GM23338 (cell line): Measurements from ENCODE around the gene AKIRIN2.
"Not testable (repeated sequence)": the region's sequence is repeated elsewhere in the genome, so short reads cannot be mapped to it uniquely, and the experiment has no call there.

Source experiments
- CREB1 ChIP-seq: fragments of 250-450 bp; sonication (Bioruptor Pico); IDR thresholded peaks from 2 replicates; pipeline ENCODE4 v1.5.0; 2020; ENCODE audit warnings: low read depth, mild to moderate bottlenecking, moderate library complexity
- ETS1 ChIP-seq: IDR thresholded peaks from 2 replicates; pipeline ENCODE4 v1.6.1; 2016; ENCODE audit warnings: antibody characterized with exemption
- EZH2 ChIP-seq: fragments of 200-600 bp; sonication (generic); IDR thresholded peaks from one replicate; pipeline ENCODE4 v1.8.0; 2017; ENCODE audit warnings: antibody characterized with exemption, mild to moderate bottlenecking, low read depth; ENCODE audit not compliant: unreplicated experiment
- EZH2phosphoT487 ChIP-seq: fragments of 200-600 bp; sonication (generic); IDR thresholded peaks from one replicate; pipeline ENCODE4 v1.8.1; 2018; ENCODE audit warnings: antibody characterized with exemption; ENCODE audit not compliant: unreplicated experiment
- POLR2AphosphoS5 ChIP-seq: IDR thresholded peaks from 2 replicates; pipeline ENCODE4 v1.6.1; 2016; ENCODE audit warnings: antibody characterized with exemption, low read depth
- REST ChIP-seq: IDR thresholded peaks from one replicate; pipeline ENCODE4 v1.6.1; 2018; ENCODE audit warnings: antibody characterized with exemption; ENCODE audit not compliant: unreplicated experiment
- STAT1 ChIP-seq: IDR thresholded peaks from one replicate; pipeline ENCODE4 v1.6.1; 2016; ENCODE audit warnings: antibody characterized with exemption; ENCODE audit not compliant: unreplicated experiment
- TF ChIP-seq, protein P1 (sequence below), 2 experiments: fragments of 200-600 bp in 1 of 2; sonication (generic) in 1 of 2; conservative IDR thresholded peaks; 2 replicates each; pipeline versions ENCODE4 v1.5.1 to v1.6.1; 2016 to 2017; ENCODE audit warnings: antibody characterized with exemption in 2 of 2, low read depth in 2 of 2, mild to moderate bottlenecking in 2 of 2, moderate library complexity in 1 of 2
- TF ChIP-seq, protein P2 (sequence below): fragments of 250-450 bp; sonication (Bioruptor Pico); IDR thresholded peaks from 2 replicates; pipeline ENCODE4 v1.5.0; 2020; ENCODE audit warnings: mild to moderate bottlenecking, moderate library complexity

GRCh38 chr6:87696817-87697216 is 5.2 kb downstream of the AKIRIN2 start:
- TF ChIP-seq EZH2phosphoT487; POLR2AphosphoS5; EZH2; REST; ETS1; CREB1 (CRISPR knock-in tag); STAT1: not testable (repeated sequence)
- TF ChIP-seq, protein P1, sequence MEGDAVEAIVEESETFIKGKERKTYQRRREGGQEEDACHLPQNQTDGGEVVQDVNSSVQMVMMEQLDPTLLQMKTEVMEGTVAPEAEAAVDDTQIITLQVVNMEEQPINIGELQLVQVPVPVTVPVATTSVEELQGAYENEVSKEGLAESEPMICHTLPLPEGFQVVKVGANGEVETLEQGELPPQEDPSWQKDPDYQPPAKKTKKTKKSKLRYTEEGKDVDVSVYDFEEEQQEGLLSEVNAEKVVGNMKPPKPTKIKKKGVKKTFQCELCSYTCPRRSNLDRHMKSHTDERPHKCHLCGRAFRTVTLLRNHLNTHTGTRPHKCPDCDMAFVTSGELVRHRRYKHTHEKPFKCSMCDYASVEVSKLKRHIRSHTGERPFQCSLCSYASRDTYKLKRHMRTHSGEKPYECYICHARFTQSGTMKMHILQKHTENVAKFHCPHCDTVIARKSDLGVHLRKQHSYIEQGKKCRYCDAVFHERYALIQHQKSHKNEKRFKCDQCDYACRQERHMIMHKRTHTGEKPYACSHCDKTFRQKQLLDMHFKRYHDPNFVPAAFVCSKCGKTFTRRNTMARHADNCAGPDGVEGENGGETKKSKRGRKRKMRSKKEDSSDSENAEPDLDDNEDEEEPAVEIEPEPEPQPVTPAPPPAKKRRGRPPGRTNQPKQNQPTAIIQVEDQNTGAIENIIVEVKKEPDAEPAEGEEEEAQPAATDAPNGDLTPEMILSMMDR (conservative IDR thresholded peaks at IDR 0.05; ENCODE audit: low read depth in 2 of 2) = not testable (repeated sequence)
- TF ChIP-seq, protein P2, sequence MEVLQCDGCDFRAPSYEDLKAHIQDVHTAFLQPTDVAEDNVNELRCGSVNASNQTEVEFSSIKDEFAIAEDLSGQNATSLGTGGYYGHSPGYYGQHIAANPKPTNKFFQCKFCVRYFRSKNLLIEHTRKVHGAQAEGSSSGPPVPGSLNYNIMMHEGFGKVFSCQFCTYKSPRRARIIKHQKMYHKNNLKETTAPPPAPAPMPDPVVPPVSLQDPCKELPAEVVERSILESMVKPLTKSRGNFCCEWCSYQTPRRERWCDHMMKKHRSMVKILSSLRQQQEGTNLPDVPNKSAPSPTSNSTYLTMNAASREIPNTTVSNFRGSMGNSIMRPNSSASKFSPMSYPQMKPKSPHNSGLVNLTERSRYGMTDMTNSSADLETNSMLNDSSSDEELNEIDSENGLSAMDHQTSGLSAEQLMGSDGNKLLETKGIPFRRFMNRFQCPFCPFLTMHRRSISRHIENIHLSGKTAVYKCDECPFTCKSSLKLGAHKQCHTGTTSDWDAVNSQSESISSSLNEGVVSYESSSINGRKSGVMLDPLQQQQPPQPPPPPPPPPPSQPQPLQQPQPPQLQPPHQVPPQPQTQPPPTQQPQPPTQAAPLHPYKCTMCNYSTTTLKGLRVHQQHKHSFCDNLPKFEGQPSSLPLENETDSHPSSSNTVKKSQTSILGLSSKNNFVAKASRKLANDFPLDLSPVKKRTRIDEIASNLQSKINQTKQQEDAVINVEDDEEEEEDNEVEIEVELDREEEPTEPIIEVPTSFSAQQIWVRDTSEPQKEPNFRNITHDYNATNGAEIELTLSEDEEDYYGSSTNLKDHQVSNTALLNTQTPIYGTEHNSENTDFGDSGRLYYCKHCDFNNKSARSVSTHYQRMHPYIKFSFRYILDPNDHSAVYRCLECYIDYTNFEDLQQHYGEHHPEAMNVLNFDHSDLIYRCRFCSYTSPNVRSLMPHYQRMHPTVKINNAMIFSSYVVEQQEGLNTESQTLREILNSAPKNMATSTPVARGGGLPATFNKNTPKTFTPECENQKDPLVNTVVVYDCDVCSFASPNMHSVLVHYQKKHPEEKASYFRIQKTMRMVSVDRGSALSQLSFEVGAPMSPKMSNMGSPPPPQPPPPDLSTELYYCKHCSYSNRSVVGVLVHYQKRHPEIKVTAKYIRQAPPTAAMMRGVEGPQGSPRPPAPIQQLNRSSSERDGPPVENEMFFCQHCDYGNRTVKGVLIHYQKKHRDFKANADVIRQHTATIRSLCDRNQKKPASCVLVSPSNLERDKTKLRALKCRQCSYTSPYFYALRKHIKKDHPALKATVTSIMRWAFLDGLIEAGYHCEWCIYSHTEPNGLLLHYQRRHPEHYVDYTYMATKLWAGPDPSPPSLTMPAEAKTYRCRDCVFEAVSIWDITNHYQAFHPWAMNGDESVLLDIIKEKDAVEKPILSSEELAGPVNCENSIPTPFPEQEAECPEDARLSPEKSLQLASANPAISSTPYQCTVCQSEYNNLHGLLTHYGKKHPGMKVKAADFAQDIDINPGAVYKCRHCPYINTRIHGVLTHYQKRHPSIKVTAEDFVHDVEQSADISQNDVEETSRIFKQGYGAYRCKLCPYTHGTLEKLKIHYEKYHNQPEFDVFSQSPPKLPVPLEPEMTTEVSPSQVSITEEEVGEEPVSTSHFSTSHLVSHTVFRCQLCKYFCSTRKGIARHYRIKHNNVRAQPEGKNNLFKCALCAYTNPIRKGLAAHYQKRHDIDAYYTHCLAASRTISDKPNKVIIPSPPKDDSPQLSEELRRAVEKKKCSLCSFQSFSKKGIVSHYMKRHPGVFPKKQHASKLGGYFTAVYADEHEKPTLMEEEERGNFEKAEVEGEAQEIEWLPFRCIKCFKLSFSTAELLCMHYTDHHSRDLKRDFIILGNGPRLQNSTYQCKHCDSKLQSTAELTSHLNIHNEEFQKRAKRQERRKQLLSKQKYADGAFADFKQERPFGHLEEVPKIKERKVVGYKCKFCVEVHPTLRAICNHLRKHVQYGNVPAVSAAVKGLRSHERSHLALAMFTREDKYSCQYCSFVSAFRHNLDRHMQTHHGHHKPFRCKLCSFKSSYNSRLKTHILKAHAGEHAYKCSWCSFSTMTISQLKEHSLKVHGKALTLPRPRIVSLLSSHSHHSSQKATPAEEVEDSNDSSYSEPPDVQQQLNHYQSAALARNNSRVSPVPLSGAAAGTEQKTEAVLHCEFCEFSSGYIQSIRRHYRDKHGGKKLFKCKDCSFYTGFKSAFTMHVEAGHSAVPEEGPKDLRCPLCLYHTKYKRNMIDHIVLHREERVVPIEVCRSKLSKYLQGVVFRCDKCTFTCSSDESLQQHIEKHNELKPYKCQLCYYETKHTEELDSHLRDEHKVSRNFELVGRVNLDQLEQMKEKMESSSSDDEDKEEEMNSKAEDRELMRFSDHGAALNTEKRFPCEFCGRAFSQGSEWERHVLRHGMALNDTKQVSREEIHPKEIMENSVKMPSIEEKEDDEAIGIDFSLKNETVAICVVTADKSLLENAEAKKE (CRISPR knock-in tag) = not testable (repeated sequence)
